DND-41 (cell line): ENCODE data around the gene LRG1.

Experiments used
- CTCF ChIP-seq: IDR thresholded peaks from 2 replicates; pipeline ENCODE4 v1.5.1; 2012; ENCODE audit warnings: borderline replicate concordance, low read length, moderate library complexity, mild to moderate bottlenecking; ENCODE audit not compliant: poor library complexity, severe bottlenecking; ENCODE audit errors: extremely low read depth
- EZH2 ChIP-seq: IDR thresholded peaks from 3 replicates; pipeline ENCODE4 v1.6.1; 2012; ENCODE audit warnings: borderline replicate concordance, low read depth, mild to moderate bottlenecking, moderate library complexity, low read length, inconsistent platforms; ENCODE audit not compliant: severe bottlenecking

GRCh38 chr19:4575267-4576015 is 35.6 kb upstream of the LRG1 start:
- TF ChIP-seq EZH2, result no peak
- TF ChIP-seq CTCF, result no peak
